ENCODE results near the gene FHL1. TPM values are rescaled to one million over a fixed set of nuclear protein-coding genes. Genes with fewer than 3 reads are reported as not detected.

Gene FHL1
- total RNA-seq, 1 experiment from 2014 or later, result 20.0 TPM

DNA sequence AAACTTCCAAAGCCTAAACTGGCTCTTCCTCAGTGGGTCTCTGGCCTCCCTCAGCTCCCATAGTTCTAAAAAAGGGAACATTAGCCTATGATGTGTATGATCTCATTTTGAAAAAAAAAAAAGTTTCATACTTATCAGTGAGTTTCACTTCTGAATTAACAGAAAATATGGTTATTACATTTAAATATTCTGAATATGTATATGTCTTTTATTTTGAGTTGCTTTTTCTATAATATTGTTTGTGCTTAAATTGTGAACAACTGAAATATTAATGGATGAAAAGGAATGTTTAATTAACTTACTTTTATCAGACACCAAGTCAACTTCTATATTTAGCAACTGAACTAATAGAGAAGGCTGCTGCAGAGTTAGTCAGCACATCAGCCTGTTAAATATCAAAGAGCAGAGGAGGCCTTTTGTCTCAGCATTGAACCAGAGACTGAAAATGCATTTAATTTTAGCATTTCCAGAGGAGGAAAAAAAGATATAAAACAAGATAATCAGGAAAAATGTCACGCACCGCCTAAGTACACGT lies 20.4 kb upstream of the FHL1 start:
- Histone ChIP-seq H4K20me1 (ENCODE audit: insufficient read depth) (no peaks in the 10 kb centered on the region), H2AFZ (ENCODE audit: low read depth, low read length, poor library complexity, severe bottlenecking) (no peak overlapping the region), H3K4me1 (ENCODE audit: control insufficient read depth in 1 of 2, insufficient read depth in 2 of 2, low read length in 2 of 2) (peaks cover 0 to 7% of the 10 kb centered on the region in 2 experiments; a peak in 1 of 4 replicates), H3K27ac (ENCODE audit: low read depth, low read length) (no peak overlapping the region), H3K9me3 (ENCODE audit: control insufficient read depth in 1 of 2, insufficient read depth in 1 of 2, low read depth in 1 of 2, low read length in 2 of 2) (no peaks in the 10 kb centered on the region), H3K9me2 (ENCODE audit: insufficient read depth) (no peaks in the 10 kb centered on the region), H3K4me2 (ENCODE audit: low read length) (no peak overlapping the region), H3K79me2 (ENCODE audit: insufficient read depth, low read length) (no peaks in the 10 kb centered on the region), H3K27me3 (ENCODE audit: insufficient read depth, low read length) (no peaks in the 10 kb centered on the region), H3K36me3 (ENCODE audit: control insufficient read depth in 1 of 2, insufficient read depth in 2 of 2, low read length in 2 of 2) (no peaks in the 10 kb centered on the region), H3K4me3 (replicated peaks in 1 of 2; ENCODE audit: low read depth in 1 of 2, low read length in 2 of 2) (no peak overlapping the region), H3K9ac (ENCODE audit: low read length) (no peak overlapping the region)
- RAD21 ChIA-PET (ENCODE audit: low non-redundant PET in 1 of 2, low total read pairs in 2 of 2, uncharacterized antibody in 2 of 2, unreplicated experiment in 2 of 2), result no interaction called here
- no peak for ATAC-seq
- DNase-seq (ENCODE audit: low read depth, low spot score), result no peak
- no TSS peak for BruUV-seq (replicated peaks)
- POLR2A ChIA-PET, result no interaction called here
- TF ChIP-seq ZFX (IDR thresholded peaks at IDR 0.05) (no peak), CEBPB (IDR thresholded peaks at IDR 0.05; ENCODE audit: low read depth) (no peak), EGR1 (IDR thresholded peaks at IDR 0.05; ENCODE audit: low read depth) (no peak), FOSL1 (IDR thresholded peaks at IDR 0.05; ENCODE audit: low read depth) (no peak), POLR2A (IDR thresholded peaks at IDR 0.05; ENCODE audit: borderline replicate concordance, extremely low read depth, insufficient read depth, insufficient read length) (no peak), SP1 (IDR thresholded peaks at IDR 0.05; ENCODE audit: low read depth) (no peak), POLR2AphosphoS5 (IDR thresholded peaks at IDR 0.05; ENCODE audit: low read depth, low read length) (no peak), EZH2 (IDR thresholded peaks at IDR 0.05) (no peak)
- CTCF ChIA-PET, result no interaction called here
- intact Hi-C loops (cut with micrococcal nuclease), result no loop called here

DNA sequence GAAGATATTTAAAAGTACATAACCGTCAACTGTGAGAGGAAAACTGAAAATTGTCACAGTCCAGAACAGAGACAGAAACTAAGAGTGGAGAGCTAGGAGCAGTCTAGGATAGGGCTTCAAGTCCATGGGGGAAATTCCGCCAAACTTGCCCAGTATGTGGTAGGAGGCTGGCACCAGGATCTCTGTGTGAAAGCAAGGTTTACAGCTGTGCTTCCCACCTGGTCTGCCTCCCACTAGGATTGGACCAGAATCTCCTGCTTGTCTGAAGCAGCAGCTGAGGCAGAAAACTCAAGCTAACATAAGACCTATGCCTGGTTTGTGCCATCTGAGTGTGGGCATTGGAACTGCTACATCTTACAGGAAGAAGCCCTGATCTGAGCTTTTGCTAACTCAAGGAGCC lies 18.6 kb upstream of the FHL1 start:
- Histone ChIP-seq H3K9me2 (ENCODE audit: insufficient read depth) (no peaks in the 10 kb centered on the region), H3K79me2 (ENCODE audit: insufficient read depth, low read length) (no peaks in the 10 kb centered on the region), H3K4me1 (ENCODE audit: control insufficient read depth in 1 of 2, insufficient read depth in 2 of 2, low read length in 2 of 2) (peaks cover 0 to 7% of the 10 kb centered on the region in 2 experiments; a peak in 1 of 4 replicates), H2AFZ (ENCODE audit: low read depth, low read length, poor library complexity, severe bottlenecking) (no peak overlapping the region), H3K9ac (ENCODE audit: low read length) (no peak overlapping the region), H3K36me3 (ENCODE audit: control insufficient read depth in 1 of 2, insufficient read depth in 2 of 2, low read length in 2 of 2) (no peaks in the 10 kb centered on the region), H3K27ac (ENCODE audit: low read depth, low read length) (no peak overlapping the region), H3K27me3 (ENCODE audit: insufficient read depth, low read length) (no peaks in the 10 kb centered on the region), H3K9me3 (ENCODE audit: control insufficient read depth in 1 of 2, insufficient read depth in 1 of 2, low read depth in 1 of 2, low read length in 2 of 2) (no peaks in the 10 kb centered on the region), H4K20me1 (ENCODE audit: insufficient read depth) (no peaks in the 10 kb centered on the region), H3K4me2 (ENCODE audit: low read length) (no peak overlapping the region), H3K4me3 (replicated peaks in 1 of 2; ENCODE audit: low read depth in 1 of 2, low read length in 2 of 2) (no peak overlapping the region)
- intact Hi-C loops (cut with micrococcal nuclease), result no loop called here
- no TSS peak for BruUV-seq (replicated peaks)
- ChIA-PET POLR2A (no interaction called here), CTCF (no interaction called here), RAD21 (ENCODE audit: low non-redundant PET in 1 of 2, low total read pairs in 2 of 2, uncharacterized antibody in 2 of 2, unreplicated experiment in 2 of 2) (no interaction called here)
- no peak for DNase-seq (ENCODE audit: low read depth, low spot score)
- no peak for ATAC-seq
- TF ChIP-seq EZH2phosphoT487 (IDR thresholded peaks at IDR 0.05; ENCODE audit: borderline replicate concordance), result no peak
- no peak for TF ChIP-seq REST (IDR thresholded peaks at IDR 0.05; ENCODE audit: low read depth)
- TF ChIP-seq ZFX (IDR thresholded peaks at IDR 0.05), result no peak
- no peak for TF ChIP-seq ELF1 (IDR thresholded peaks at IDR 0.05; ENCODE audit: borderline replicate concordance, low read depth)
- TF ChIP-seq CBX3 (IDR thresholded peaks at IDR 0.05; ENCODE audit: low read depth), result no peak
- TF ChIP-seq, protein P1, sequence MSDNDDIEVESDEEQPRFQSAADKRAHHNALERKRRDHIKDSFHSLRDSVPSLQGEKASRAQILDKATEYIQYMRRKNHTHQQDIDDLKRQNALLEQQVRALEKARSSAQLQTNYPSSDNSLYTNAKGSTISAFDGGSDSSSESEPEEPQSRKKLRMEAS (IDR thresholded peaks at IDR 0.05), result no peak
- no peak for TF ChIP-seq SRF (IDR thresholded peaks at IDR 0.05; ENCODE audit: low read depth)
- no peak for TF ChIP-seq ATF3 (IDR thresholded peaks at IDR 0.05)
- TF ChIP-seq ZNF274 (IDR thresholded peaks at IDR 0.05; ENCODE audit: low read depth, low read length), result no peak
- TF ChIP-seq CEBPB (IDR thresholded peaks at IDR 0.05; ENCODE audit: low read depth), result no peak
- TF ChIP-seq JUND (IDR thresholded peaks at IDR 0.05), result no peak
- no peak for TF ChIP-seq FOSL1 (IDR thresholded peaks at IDR 0.05; ENCODE audit: low read depth)
- no peak for TF ChIP-seq SP1 (IDR thresholded peaks at IDR 0.05; ENCODE audit: low read depth)
